ENCODE data around the gene STIP1.

Gene STIP1

DNA sequence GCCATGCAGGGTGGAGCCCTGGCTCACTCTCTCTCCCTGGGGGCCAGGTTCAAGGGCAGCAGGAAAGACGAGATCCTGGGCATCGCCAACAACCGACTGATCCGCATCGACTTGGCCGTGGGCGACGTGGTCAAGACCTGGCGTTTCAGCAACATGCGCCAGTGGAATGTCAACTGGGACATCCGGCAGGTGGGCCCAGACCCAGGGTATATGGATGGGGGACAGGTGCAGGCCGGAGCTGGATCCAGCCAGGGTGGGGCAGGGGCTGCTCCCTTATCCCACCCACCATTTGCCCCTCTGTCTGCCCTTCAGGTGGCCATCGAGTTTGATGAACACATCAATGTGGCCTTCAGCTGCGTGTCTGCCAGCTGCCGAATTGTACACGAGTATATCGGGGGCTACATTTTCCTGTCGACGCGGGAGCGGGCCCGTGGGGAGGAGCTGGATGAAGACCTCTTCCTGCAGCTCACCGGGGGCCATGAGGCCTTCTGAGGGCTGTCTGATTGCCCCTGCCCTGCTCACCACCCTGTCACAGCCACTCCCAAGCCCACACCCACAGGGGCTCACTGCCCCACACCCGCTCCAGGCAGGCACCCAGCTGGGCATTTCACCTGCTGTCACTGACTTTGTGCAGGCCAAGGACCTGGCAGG, 37.2 kb downstream of the STIP1 start:
- DNase-seq (ENCODE audit: extremely low read depth, low read depth): no peak
- TF ChIP-seq, protein P1, sequence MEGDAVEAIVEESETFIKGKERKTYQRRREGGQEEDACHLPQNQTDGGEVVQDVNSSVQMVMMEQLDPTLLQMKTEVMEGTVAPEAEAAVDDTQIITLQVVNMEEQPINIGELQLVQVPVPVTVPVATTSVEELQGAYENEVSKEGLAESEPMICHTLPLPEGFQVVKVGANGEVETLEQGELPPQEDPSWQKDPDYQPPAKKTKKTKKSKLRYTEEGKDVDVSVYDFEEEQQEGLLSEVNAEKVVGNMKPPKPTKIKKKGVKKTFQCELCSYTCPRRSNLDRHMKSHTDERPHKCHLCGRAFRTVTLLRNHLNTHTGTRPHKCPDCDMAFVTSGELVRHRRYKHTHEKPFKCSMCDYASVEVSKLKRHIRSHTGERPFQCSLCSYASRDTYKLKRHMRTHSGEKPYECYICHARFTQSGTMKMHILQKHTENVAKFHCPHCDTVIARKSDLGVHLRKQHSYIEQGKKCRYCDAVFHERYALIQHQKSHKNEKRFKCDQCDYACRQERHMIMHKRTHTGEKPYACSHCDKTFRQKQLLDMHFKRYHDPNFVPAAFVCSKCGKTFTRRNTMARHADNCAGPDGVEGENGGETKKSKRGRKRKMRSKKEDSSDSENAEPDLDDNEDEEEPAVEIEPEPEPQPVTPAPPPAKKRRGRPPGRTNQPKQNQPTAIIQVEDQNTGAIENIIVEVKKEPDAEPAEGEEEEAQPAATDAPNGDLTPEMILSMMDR (IDR thresholded peaks at IDR 0.05; ENCODE audit: low read depth, low read length, missing control alignments): no peak
- H3K4me3 ChIP-seq (replicated peaks; ENCODE audit: low read depth, low read length): no peak overlapping the region

DNA sequence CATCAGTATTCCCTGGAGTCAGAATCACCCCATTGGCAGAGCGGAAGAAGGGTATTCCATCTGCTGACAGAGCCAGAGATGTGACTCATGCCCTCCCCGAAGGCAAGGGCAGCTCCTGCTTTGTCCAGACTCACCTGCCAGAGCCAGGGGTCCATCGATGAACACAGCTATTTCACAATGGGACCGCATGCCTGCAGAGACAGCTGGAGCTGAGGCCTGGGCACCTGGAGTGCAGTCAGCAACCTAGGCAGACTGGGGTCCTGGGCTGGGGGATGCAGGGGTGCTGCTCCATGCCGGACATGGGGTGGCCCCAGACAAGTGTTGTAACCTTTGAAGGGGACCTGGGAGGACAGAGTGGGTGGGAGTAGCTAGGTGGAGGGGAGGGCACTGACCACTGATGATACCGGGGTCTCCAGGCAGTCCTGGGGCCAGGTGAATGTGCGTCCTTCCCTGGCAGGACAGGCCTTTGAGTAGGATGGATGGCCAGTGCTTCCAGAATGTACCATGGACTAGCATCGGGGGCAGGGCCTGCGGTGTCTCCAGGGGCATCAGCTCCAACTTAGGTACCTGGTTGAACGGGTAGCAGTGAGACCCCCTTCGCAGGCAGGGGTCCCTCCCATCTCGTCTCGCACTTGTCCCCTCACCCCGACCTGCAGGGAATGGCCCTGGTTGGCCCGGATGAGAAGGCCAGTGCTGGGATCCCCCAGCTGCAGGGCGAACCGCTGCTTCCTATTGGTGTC, 38.4 kb downstream of the STIP1 start:
- no peak for DNase-seq (ENCODE audit: extremely low read depth, low read depth)
- no peak overlapping the region for H3K4me3 ChIP-seq (replicated peaks; ENCODE audit: low read depth, low read length)
- TF ChIP-seq, protein P1 (IDR thresholded peaks at IDR 0.05; ENCODE audit: low read depth, low read length, missing control alignments): no peak

DNA sequence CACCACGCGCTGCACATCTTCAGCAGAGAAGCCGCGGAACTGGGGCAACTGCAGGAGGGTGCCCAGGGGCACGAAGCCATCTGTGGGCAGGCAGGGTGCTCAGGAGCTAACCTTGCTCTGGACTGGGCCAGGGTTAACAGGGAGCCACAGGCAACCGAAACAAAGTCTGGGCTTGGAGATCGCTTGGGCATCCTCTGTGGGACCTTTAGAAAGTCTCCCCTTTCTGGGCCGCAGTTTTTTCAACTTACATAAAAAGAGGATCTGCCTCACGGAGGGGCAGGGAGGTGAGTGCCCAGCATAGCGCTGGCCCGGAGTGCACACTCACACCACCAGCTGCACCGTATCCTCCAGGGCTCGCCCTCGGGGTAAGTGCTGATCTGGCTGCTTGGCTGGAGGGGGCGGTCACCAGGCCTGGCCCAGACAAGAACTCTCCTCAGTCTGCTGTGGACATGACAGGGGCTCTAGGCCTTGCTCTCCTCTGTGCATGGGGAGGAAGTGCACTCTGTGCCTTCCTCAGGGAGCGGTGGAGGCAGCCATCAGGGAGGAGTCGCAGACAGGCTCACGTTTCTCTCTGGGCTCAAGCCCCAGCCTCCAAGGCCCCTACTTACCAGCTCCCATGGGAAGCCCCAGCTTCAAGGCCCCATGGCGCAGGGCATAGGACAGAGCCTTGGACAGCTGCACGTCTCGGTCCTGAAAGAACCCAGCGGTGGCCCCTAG, 39.1 kb downstream of the STIP1 start:
- TF ChIP-seq, protein P1 (IDR thresholded peaks at IDR 0.05; ENCODE audit: low read depth, low read length, missing control alignments): peak; percentile 1
- H3K4me3 ChIP-seq (replicated peaks; ENCODE audit: low read depth, low read length): peak overlapping the region; percentile 84
- no peak for DNase-seq (ENCODE audit: extremely low read depth, low read depth)

DNA sequence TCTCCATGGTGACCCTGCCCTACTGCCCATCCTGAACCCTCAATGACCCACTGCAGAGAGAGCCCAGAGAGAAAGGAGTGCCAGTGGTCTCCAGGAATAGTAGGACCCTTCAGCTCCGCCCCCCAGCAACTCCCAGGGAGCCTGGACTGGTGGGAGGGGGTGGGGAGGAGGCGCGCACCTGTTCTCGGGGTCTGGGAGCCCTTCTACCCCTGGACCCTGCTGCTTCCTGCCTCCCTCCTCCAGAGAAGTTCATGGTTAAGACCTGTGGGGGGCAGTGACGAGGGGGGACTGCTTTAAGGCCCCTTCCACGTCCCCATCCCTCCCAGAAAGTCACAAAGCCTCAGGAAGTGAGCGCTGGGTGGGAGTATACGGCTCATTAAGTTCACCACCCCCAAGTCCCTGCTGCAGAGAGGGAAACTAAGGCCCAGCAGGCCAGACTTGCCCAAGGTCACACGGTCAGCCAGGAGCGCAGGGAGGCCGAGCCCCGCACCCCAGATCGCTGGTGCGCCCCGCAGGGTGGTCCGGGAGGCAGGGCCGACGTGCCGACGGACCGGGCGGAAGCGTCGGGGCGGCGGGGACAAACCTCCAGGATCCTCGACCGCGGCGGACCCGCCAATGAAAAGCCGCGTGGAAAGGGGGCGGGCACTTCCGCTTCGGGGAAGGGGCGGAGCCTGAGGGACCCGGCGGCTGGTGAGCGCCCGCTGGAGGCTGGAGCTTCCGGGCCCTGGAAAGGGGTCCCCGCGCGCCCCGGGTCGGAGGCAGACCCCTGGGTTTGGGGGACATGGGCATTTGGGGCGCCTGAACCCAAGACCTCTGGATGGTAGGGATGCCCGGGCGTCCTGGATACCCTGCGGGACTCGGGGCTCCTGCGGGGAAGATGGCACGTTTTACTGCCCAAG, 39.9 kb downstream of the STIP1 start, which contains the start of the genes NUDT22 and TRPT1:
NUDT22 (plus strand) TSS at position 667 of the 899 bp plus-strand sequence. CDS start 379 bp downstream, outside the sequence.
TRPT1 (minus strand) TSS at position 579 of the 899 bp plus-strand sequence; CDS start at position 253, 326 bp downstream.
- H3K4me3 ChIP-seq (replicated peaks; ENCODE audit: low read depth, low read length): peak within 1 kb of the TSS; percentile 84
- TF ChIP-seq, protein P1 (IDR thresholded peaks at IDR 0.05; ENCODE audit: low read depth, low read length, missing control alignments): no peak
- no peak for DNase-seq (ENCODE audit: extremely low read depth, low read depth)

DNA sequence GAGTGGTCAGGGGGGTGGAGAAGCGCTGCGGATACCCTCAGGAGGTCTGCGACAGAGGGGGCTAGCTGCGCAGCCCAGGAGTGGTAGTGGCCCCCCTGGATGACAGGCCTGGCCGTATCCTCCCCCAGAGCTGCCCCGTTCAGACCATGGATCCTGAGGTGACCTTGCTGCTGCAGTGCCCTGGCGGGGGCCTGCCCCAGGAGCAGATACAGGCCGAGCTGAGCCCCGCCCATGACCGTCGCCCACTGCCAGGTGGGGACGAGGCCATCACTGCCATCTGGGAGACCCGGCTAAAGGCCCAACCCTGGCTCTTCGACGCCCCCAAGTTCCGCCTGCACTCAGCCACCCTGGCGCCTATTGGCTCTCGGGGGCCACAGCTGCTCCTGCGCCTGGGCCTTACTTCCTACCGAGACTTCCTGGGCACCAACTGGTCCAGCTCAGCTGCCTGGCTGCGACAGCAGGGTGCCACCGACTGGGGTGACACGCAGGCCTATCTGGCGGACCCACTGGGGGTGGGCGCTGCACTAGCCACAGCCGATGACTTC, 40.6 kb downstream of the STIP1 start:
- TF ChIP-seq, protein P1 (IDR thresholded peaks at IDR 0.05; ENCODE audit: low read depth, low read length, missing control alignments): no peak
- no peak for DNase-seq (ENCODE audit: extremely low read depth, low read depth)
- H3K4me3 ChIP-seq (replicated peaks; ENCODE audit: low read depth, low read length): peak overlapping the region; percentile 84

Data from HFF-Myc (cell line).